ENCODE results near the gene MAP3K13. TPM values are rescaled to one million over a fixed set of nuclear protein-coding genes. Genes with fewer than 3 reads are reported as not detected.
"Not testable (repeated sequence)": the region's sequence is repeated elsewhere in the genome, so short reads cannot be mapped to it uniquely, and the experiment has no call there.

MAP3K13 gene
- polyA plus RNA-seq, 3 donors from 2014 or later: 18.0 to 29.0 (median 24.2) TPM

GRCh38 chr3:185393055-185393454 is 30.1 kb downstream of the MAP3K13 start:
- H3K4me3 Mint-ChIP-seq: no peak overlapping the region
- no peaks in the 10 kb centered on the region for H3K9me3 Mint-ChIP-seq
- no peak overlapping the region for H3K27ac Mint-ChIP-seq
- no peaks in the 10 kb centered on the region for H3K4me1 Mint-ChIP-seq
- H3K36me3 Mint-ChIP-seq: no peaks in the 10 kb centered on the region
- no peak for DNase-seq
- peaks cover under 1 to 13% (median 1%) of the 10 kb centered on the region in 3 donors for H3K27me3 Mint-ChIP-seq (ENCODE audit: low read depth in 3 of 3)

- H3K27ac Mint-ChIP-seq: no peak overlapping the region
- no peak for DNase-seq
- H3K4me3 Mint-ChIP-seq: no peak overlapping the region
- H3K27me3 Mint-ChIP-seq (ENCODE audit: low read depth in 3 of 3): peaks cover 0 to 5% (median 1%) of the 10 kb centered on the region in 3 donors
- no peaks in the 10 kb centered on the region for H3K36me3 Mint-ChIP-seq
- no peaks in the 10 kb centered on the region for H3K9me3 Mint-ChIP-seq
- no peaks in the 10 kb centered on the region for H3K4me1 Mint-ChIP-seq
Observed at GRCh38 chr3:185397676-185398075, 34.7 kb downstream of the MAP3K13 start.

- Mint-ChIP-seq H3K27me3 (ENCODE audit: low read depth in 3 of 3) (peaks cover 0 to 5% (median 0%) of the 10 kb centered on the region in 3 donors), H3K36me3 (no peaks in the 10 kb centered on the region), H3K4me3 (no peak overlapping the region)
Observed at GRCh38 chr3:185399737-185400667, 37.1 kb downstream of the MAP3K13 start.

GRCh38 chr3:185400866-185401265 is 37.9 kb downstream of the MAP3K13 start:
- H3K36me3 Mint-ChIP-seq: no peaks in the 10 kb centered on the region
- no peaks in the 10 kb centered on the region for H3K4me1 Mint-ChIP-seq
- H3K4me3 Mint-ChIP-seq: no peak overlapping the region
- H3K27me3 Mint-ChIP-seq (ENCODE audit: low read depth in 3 of 3): peaks cover 0 to 5% (median 0%) of the 10 kb centered on the region in 3 donors
- H3K27ac Mint-ChIP-seq: no peak overlapping the region
- no peaks in the 10 kb centered on the region for H3K9me3 Mint-ChIP-seq
- no peak for DNase-seq

More at GRCh38 chr3:185399737-185400667, 37.1 kb downstream of the MAP3K13 start:
- H3K27ac Mint-ChIP-seq: no peak overlapping the region
- no peaks in the 10 kb centered on the region for H3K4me1 Mint-ChIP-seq
- no peaks in the 10 kb centered on the region for H3K9me3 Mint-ChIP-seq
- DNase-seq: no peak

GRCh38 chr3:185401319-185401955 is 38.5 kb downstream of the MAP3K13 start:
- Mint-ChIP-seq H3K36me3 (no peaks in the 10 kb centered on the region), H3K9me3 (no peaks in the 10 kb centered on the region), H3K4me3 (no peak overlapping the region), H3K4me1 (no peaks in the 10 kb centered on the region), H3K27ac (no peak overlapping the region), H3K27me3 (ENCODE audit: low read depth in 3 of 3) (peaks cover 0 to 5% (median 0%) of the 10 kb centered on the region in 3 donors)
- DNase-seq: no peak

- DNase-seq: no peak
- Mint-ChIP-seq H3K4me3 (no peak overlapping the region), H3K27me3 (ENCODE audit: low read depth in 3 of 3) (no peaks in the 10 kb centered on the region), H3K36me3 (no peaks in the 10 kb centered on the region), H3K9me3 (no peaks in the 10 kb centered on the region), H3K4me1 (no peaks in the 10 kb centered on the region), H3K27ac (no peak overlapping the region)
Observed at GRCh38 chr3:185402561-185402960, 39.6 kb downstream of the MAP3K13 start.

GRCh38 chr3:185403002-185403401 is 40.1 kb downstream of the MAP3K13 start:
- no peak for DNase-seq
- Mint-ChIP-seq H3K36me3 (no peaks in the 10 kb centered on the region), H3K27me3 (ENCODE audit: low read depth in 3 of 3) (no peaks in the 10 kb centered on the region), H3K27ac (no peak overlapping the region), H3K9me3 (no peaks in the 10 kb centered on the region), H3K4me3 (no peak overlapping the region), H3K4me1 (no peaks in the 10 kb centered on the region)

- Mint-ChIP-seq H3K27ac (no peak overlapping the region), H3K4me3 (no peak overlapping the region), H3K36me3 (no peaks in the 10 kb centered on the region), H3K4me1 (no peaks in the 10 kb centered on the region), H3K9me3 (no peaks in the 10 kb centered on the region), H3K27me3 (ENCODE audit: low read depth in 3 of 3) (no peaks in the 10 kb centered on the region)
- DNase-seq: no peak
Observed at GRCh38 chr3:185405243-185405642, 42.3 kb downstream of the MAP3K13 start.

GRCh38 chr3:185405664-185406063 is 42.7 kb downstream of the MAP3K13 start:
- Mint-ChIP-seq H3K27ac (no peak overlapping the region), H3K4me3 (no peak overlapping the region), H3K27me3 (ENCODE audit: low read depth in 3 of 3) (no peaks in the 10 kb centered on the region), H3K9me3 (no peaks in the 10 kb centered on the region), H3K36me3 (no peaks in the 10 kb centered on the region), H3K4me1 (no peaks in the 10 kb centered on the region)
- no peak for DNase-seq

- Mint-ChIP-seq H3K27ac (no peak overlapping the region), H3K27me3 (ENCODE audit: low read depth in 3 of 3) (peaks cover 0 to 1% (median 0%) of the 10 kb centered on the region in 3 donors), H3K4me3 (no peak overlapping the region), H3K4me1 (no peaks in the 10 kb centered on the region), H3K9me3 (no peaks in the 10 kb centered on the region), H3K36me3 (no peaks in the 10 kb centered on the region)
- DNase-seq: no peak
Observed at GRCh38 chr3:185406121-185406620, 43.2 kb downstream of the MAP3K13 start.

- H3K36me3 Mint-ChIP-seq: no peaks in the 10 kb centered on the region
- H3K27ac Mint-ChIP-seq: no peak overlapping the region
- no peak overlapping the region for H3K4me3 Mint-ChIP-seq
- no peak for DNase-seq
- no peaks in the 10 kb centered on the region for H3K9me3 Mint-ChIP-seq
- H3K27me3 Mint-ChIP-seq (ENCODE audit: low read depth in 3 of 3): peaks cover 0 to 3% (median 0%) of the 10 kb centered on the region in 3 donors
- no peaks in the 10 kb centered on the region for H3K4me1 Mint-ChIP-seq
Observed at GRCh38 chr3:185409957-185410356, 47.0 kb downstream of the MAP3K13 start.

GRCh38 chr3:185411133-185411532 is 48.2 kb downstream of the MAP3K13 start:
- H3K27ac Mint-ChIP-seq: no peak overlapping the region
- DNase-seq: no peak
- no peaks in the 10 kb centered on the region for H3K9me3 Mint-ChIP-seq
- no peaks in the 10 kb centered on the region for H3K36me3 Mint-ChIP-seq
- H3K4me3 Mint-ChIP-seq: no peak overlapping the region
- no peaks in the 10 kb centered on the region for H3K4me1 Mint-ChIP-seq
- peaks cover 0 to 4% (median 2%) of the 10 kb centered on the region in 3 donors for H3K27me3 Mint-ChIP-seq (ENCODE audit: low read depth in 3 of 3)

GRCh38 chr3:185416513-185416912 is 53.6 kb downstream of the MAP3K13 start:
- H3K27ac Mint-ChIP-seq: no peak overlapping the region
- H3K36me3 Mint-ChIP-seq: no peaks in the 10 kb centered on the region
- no peak for DNase-seq
- no peaks in the 10 kb centered on the region for H3K4me1 Mint-ChIP-seq
- H3K4me3 Mint-ChIP-seq: no peak overlapping the region
- no peaks in the 10 kb centered on the region for H3K9me3 Mint-ChIP-seq
- H3K27me3 Mint-ChIP-seq (ENCODE audit: low read depth in 3 of 3): peaks cover 0 to 3% (median 2%) of the 10 kb centered on the region in 3 donors

GRCh38 chr3:185418561-185418977 is 55.6 kb downstream of the MAP3K13 start:
- H3K27me3 Mint-ChIP-seq (ENCODE audit: low read depth in 3 of 3); H3K36me3 Mint-ChIP-seq; H3K4me1 Mint-ChIP-seq; H3K4me3 Mint-ChIP-seq; H3K9me3 Mint-ChIP-seq; DNase-seq; H3K27ac Mint-ChIP-seq: not testable (repeated sequence)
